ENCODE data around the gene SCMH1.

GRCh38 chr1:41274752-41275545 is 32.8 kb upstream of the SCMH1 start:
- TF ChIP-seq CTCF (IDR thresholded peaks at IDR 0.05; ENCODE audit: low read length) (no peak), EZH2 (IDR thresholded peaks at IDR 0.05; ENCODE audit: borderline replicate concordance, low read length) (no peak)
